Measurements from ENCODE around the gene SLC1A6.
"Not testable (repeated sequence)": the region's sequence is repeated elsewhere in the genome, so short reads cannot be mapped to it uniquely, and the experiment has no call there.

The SLC1A6 gene

GRCh38 chr19:14954071-14954655 is 25.5 kb downstream of the SLC1A6 start:
- no peak for DNase-seq

- no peak for DNase-seq
Measured at GRCh38 chr19:14952767-14953166, 26.9 kb downstream of the SLC1A6 start.

- DNase-seq = no peak
Measured at GRCh38 chr19:14950421-14950820, 29.2 kb downstream of the SLC1A6 start.

GRCh38 chr19:14949876-14950275 is 29.8 kb downstream of the SLC1A6 start:
- no peak for DNase-seq

GRCh38 chr19:14949413-14949812 is 30.3 kb downstream of the SLC1A6 start:
- DNase-seq = not testable (repeated sequence)

- DNase-seq = no peak
Measured at GRCh38 chr19:14944456-14944855, 35.2 kb downstream of the SLC1A6 start.

GRCh38 chr19:14943601-14944000 is 36.1 kb downstream of the SLC1A6 start:
- DNase-seq = no peak

GRCh38 chr19:14941189-14941588 is 38.5 kb downstream of the SLC1A6 start, which contains the start of gene OR7C2:
OR7C2 (plus strand) TSS chr19:14941489; CDS start chr19:14941489, 0 bp downstream.
- DNase-seq = no peak

- no peak for DNase-seq
Measured at GRCh38 chr19:14940266-14940665, 39.4 kb downstream of the SLC1A6 start.

GRCh38 chr19:14933506-14933905 is 46.2 kb downstream of the SLC1A6 start:
- no peak for DNase-seq

- DNase-seq = peak; percentile 2
Measured at GRCh38 chr19:14916848-14917247, 62.8 kb downstream of the SLC1A6 start.

- DNase-seq = no peak
Measured at GRCh38 chr19:14915116-14915515, 64.5 kb downstream of the SLC1A6 start.

GRCh38 chr19:14906711-14907110 is 73.0 kb downstream of the SLC1A6 start:
- DNase-seq = no peak

- DNase-seq = no peak
Measured at GRCh38 chr19:14901675-14902260, 77.9 kb downstream of the SLC1A6 start.

Data from DMS53 (cell line).